Activated CD4-positive, alpha-beta T cell treated with anti-CD3 and anti-CD28 coated beads for 48 hours (primary cell): ENCODE data around the gene TRMT13.
"Not testable (repeated sequence)": the region's sequence is repeated elsewhere in the genome, so short reads cannot be mapped to it uniquely, and the experiment has no call there.

Experiments
- DNase-seq: peaks from one replicate; pipeline ENCODE4 v3.0.0-alpha.2; 2020

The TRMT13 gene

GRCh38 chr1:100164702-100165101 is 31.7 kb downstream of the TRMT13 start:
- DNase-seq, result no peak

GRCh38 chr1:100168051-100168450 is 35.1 kb downstream of the TRMT13 start:
- no peak for DNase-seq

- no peak for DNase-seq
Observed at GRCh38 chr1:100177295-100178041, 44.5 kb downstream of the TRMT13 start.

GRCh38 chr1:100178091-100178490 is 45.1 kb downstream of the TRMT13 start, which contains the start of gene LRRC39:
LRRC39 (minus strand) TSS chr1:100178256; CDS start chr1:100168516, 9,740 bp downstream.
- no peak for DNase-seq

- DNase-seq, result no peak
Observed at GRCh38 chr1:100183370-100183769, 50.4 kb downstream of the TRMT13 start.

GRCh38 chr1:100184536-100184935 is 51.6 kb downstream of the TRMT13 start:
- peak; percentile 3 for DNase-seq

GRCh38 chr1:100187912-100188311 is 54.9 kb downstream of the TRMT13 start:
- DNase-seq, result no peak

- DNase-seq, result no peak
Observed at GRCh38 chr1:100188617-100189016, 55.7 kb downstream of the TRMT13 start.

GRCh38 chr1:100198596-100198995 is 65.6 kb downstream of the TRMT13 start:
- no peak for DNase-seq

GRCh38 chr1:100200060-100200459 is 67.1 kb downstream of the TRMT13 start:
- not testable (repeated sequence) for DNase-seq
